Measurements from ENCODE around the gene DPH1.

The DPH1 gene

DNA sequence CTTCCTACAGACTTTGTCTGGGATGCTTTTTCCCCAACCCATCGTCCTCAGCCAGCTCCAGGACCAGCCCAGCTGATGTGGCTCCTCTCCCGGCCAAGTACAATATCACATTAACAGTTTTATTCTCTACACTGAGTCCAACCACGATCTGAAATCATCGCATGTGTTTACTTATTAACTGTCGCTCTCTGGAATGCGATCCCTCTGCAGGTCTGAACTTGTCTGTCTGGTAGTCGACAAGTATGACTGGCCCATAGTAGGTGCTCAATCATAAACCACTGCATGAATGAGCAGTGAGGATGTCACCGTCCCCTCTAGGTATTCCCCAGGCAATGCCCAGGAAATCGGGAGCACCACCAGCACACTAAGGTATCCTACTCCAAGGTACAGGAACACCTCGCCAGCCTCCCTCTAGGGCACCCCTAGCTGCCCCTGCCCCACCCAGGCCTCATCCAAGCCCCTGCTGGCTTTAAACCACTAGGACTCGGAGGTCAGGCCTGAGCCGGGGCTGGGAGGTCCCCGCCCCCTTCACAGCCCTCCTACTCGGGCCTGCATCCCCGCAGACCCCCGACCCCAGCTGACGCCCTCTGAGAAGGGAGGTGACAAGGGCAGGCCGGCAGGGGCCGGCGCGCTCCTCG lies 32.5 kb upstream of the DPH1 start (continued):
- TF ChIP-seq, protein P1, sequence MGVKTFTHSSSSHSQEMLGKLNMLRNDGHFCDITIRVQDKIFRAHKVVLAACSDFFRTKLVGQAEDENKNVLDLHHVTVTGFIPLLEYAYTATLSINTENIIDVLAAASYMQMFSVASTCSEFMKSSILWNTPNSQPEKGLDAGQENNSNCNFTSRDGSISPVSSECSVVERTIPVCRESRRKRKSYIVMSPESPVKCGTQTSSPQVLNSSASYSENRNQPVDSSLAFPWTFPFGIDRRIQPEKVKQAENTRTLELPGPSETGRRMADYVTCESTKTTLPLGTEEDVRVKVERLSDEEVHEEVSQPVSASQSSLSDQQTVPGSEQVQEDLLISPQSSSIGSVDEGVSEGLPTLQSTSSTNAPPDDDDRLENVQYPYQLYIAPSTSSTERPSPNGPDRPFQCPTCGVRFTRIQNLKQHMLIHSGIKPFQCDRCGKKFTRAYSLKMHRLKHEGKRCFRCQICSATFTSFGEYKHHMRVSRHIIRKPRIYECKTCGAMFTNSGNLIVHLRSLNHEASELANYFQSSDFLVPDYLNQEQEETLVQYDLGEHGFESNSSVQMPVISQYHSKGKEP (tag by site-specific recombination; IDR thresholded peaks at IDR 0.05) = peak; percentile 80
- TF ChIP-seq MZF1 (tag by site-specific recombination; IDR thresholded peaks at IDR 0.05; ENCODE audit: borderline replicate concordance) (peak; percentile 27; the same call in 1 of the 2 replicates), ZNF585B (tag by site-specific recombination; IDR thresholded peaks at IDR 0.05) (no peak), ZNF654 (tag by site-specific recombination; IDR thresholded peaks at IDR 0.05; ENCODE audit: low read depth) (no peak), PRDM2 (tag by site-specific recombination; IDR thresholded peaks at IDR 0.05; ENCODE audit: borderline replicate concordance) (no peak), ZNF785 (tag by site-specific recombination; IDR thresholded peaks at IDR 0.05) (no peak)

- TF ChIP-seq ZNF266 (tag by site-specific recombination; IDR thresholded peaks at IDR 0.05; ENCODE audit: low read depth) (no peak), ZNF433 (tag by site-specific recombination; IDR thresholded peaks at IDR 0.05; ENCODE audit: low read depth) (no peak), ZNF654 (tag by site-specific recombination; IDR thresholded peaks at IDR 0.05; ENCODE audit: low read depth) (no peak), CTCF (tag by site-specific recombination; IDR thresholded peaks at IDR 0.05) (no peak), ZNF311 (tag by site-specific recombination; IDR thresholded peaks at IDR 0.05; ENCODE audit: borderline replicate concordance) (no peak), EGR2 (tag by site-specific recombination; IDR thresholded peaks at IDR 0.05; ENCODE audit: low read depth) (0 out of 2 replicates have a peak, but pooled peaks have one; percentile 25), ZNF747 (tag by site-specific recombination; IDR thresholded peaks at IDR 0.05) (no peak), ZNF426 (tag by site-specific recombination; IDR thresholded peaks at IDR 0.05) (no peak)
- TF ChIP-seq, protein P2, sequence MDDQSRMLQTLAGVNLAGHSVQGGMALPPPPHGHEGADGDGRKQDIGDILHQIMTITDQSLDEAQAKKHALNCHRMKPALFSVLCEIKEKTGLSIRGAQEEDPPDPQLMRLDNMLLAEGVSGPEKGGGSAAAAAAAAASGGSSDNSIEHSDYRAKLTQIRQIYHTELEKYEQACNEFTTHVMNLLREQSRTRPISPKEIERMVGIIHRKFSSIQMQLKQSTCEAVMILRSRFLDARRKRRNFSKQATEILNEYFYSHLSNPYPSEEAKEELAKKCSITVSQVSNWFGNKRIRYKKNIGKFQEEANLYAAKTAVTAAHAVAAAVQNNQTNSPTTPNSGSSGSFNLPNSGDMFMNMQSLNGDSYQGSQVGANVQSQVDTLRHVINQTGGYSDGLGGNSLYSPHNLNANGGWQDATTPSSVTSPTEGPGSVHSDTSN (CRISPR knock-in tag; IDR thresholded peaks at IDR 0.05) = 0 out of 2 replicates have a peak, but pooled peaks have one; percentile 10
- no peaks in the 10 kb centered on the region for H3K36me3 ChIP-seq (ENCODE audit: control insufficient read depth in 2 of 2, insufficient read depth in 1 of 2, low read length in 2 of 2)
- H3K4me3 ChIP-seq (ENCODE audit: low read depth, low read length) = peak overlapping the region; percentile 11; the same call in 1 of the 2 replicates
- H3K9me3 ChIP-seq (ENCODE audit: control insufficient read depth, insufficient read depth, low read depth, low read length) = no peaks in the 10 kb centered on the region
- CTCF ChIA-PET = interaction anchor here (0.5 to 1.4 kb wide), 2 partner anchors 28 to 275 kb away, joined by 3 to 4 read pairs; no protein-coding TSS in a partner anchor
- peaks cover 15% of the 10 kb centered on the region for H3K4me1 ChIP-seq (ENCODE audit: control insufficient read depth, insufficient read depth, low read length)
- POLR2A ChIA-PET = interaction anchor here (0.7 to 1.1 kb wide), 2 partner anchors 14 to 17 kb away, joined by 3 to 4 read pairs; no protein-coding TSS in a partner anchor
- 0 out of 2 replicates have a peak overlapping the region, but pooled peaks have one; percentile 30 for H3K27ac ChIP-seq (ENCODE audit: extremely low read depth, low read depth, low read length)
These were observed 31.8 kb upstream of the DPH1 start for GRCh38 chr17:1997927-1998742.

Data from HEK293 (cell line).